Measurements from ENCODE around the gene CNTD1.

GRCh38 chr17:42803074-42803883, 4.6 kb downstream of the CNTD1 start:
- TF ChIP-seq POLR2A (IDR thresholded peaks at IDR 0.05) (no peak), CTCF (IDR thresholded peaks at IDR 0.05) (no peak), EP300 (IDR thresholded peaks at IDR 0.05) (no peak)

All from tibial nerve (tissue), 4 donors.